ENCODE data around the gene FOXN3. TPM values are rescaled to one million over a fixed set of nuclear protein-coding genes. Genes with fewer than 3 reads are reported as not detected.
A peak's percentile ranks its signal among the peaks of the same experiment; 100 is the strongest.

FOXN3 gene
- total and polyA plus RNA-seq, 2 donors (not counting 1 experiment from before 2014, with no cell fraction given) = 27.9 to 33.3 TPM

- Histone ChIP-seq H3K4me1 (ENCODE audit: control insufficient read depth, extremely low read depth, insufficient read depth, low read length) (no peaks in the 10 kb centered on the region), H2AFZ (ENCODE audit: low read length) (no peak overlapping the region), H3K9ac (ENCODE audit: insufficient read depth, low read length) (no peak overlapping the region), H3K9me3 (ENCODE audit: control insufficient read depth, insufficient read depth, low read depth, low read length) (no peaks in the 10 kb centered on the region), H3K27ac (ENCODE audit: insufficient read depth, low read length) (no peak overlapping the region), H3K79me2 (ENCODE audit: control insufficient read depth, insufficient read depth, low read length) (no peaks in the 10 kb centered on the region), H3K36me3 (ENCODE audit: control insufficient read depth, insufficient read depth, low read length) (no peaks in the 10 kb centered on the region), H3K27me3 (ENCODE audit: control insufficient read depth, insufficient read depth, low read length) (no peaks in the 10 kb centered on the region), H3K4me2 (ENCODE audit: extremely low read depth, insufficient read depth, low read length) (no peak overlapping the region), H3K4me3 (replicated peaks in 1 of 4; ENCODE audit: control extremely low read depth in 1 of 4, insufficient read depth in 1 of 4, low read depth in 3 of 4, low read length in 4 of 4) (no peak overlapping the region), H4K20me1 (ENCODE audit: control insufficient read depth, extremely low read depth, insufficient read depth, low read length) (no peaks in the 10 kb centered on the region)
- TF ChIP-seq, protein P1, sequence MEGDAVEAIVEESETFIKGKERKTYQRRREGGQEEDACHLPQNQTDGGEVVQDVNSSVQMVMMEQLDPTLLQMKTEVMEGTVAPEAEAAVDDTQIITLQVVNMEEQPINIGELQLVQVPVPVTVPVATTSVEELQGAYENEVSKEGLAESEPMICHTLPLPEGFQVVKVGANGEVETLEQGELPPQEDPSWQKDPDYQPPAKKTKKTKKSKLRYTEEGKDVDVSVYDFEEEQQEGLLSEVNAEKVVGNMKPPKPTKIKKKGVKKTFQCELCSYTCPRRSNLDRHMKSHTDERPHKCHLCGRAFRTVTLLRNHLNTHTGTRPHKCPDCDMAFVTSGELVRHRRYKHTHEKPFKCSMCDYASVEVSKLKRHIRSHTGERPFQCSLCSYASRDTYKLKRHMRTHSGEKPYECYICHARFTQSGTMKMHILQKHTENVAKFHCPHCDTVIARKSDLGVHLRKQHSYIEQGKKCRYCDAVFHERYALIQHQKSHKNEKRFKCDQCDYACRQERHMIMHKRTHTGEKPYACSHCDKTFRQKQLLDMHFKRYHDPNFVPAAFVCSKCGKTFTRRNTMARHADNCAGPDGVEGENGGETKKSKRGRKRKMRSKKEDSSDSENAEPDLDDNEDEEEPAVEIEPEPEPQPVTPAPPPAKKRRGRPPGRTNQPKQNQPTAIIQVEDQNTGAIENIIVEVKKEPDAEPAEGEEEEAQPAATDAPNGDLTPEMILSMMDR (conservative IDR thresholded peaks at IDR 0.05 in 1 of 2, IDR thresholded peaks at IDR 0.05 in 1 of 2; ENCODE audit: low read depth in 1 of 2, low read length in 2 of 2) = no peak
- no peak for TF ChIP-seq EZH2 (IDR thresholded peaks at IDR 0.05; ENCODE audit: low read length, missing control alignments)
- peak in 1 of 2 donors; percentile 34 for DNase-seq (ENCODE audit: low read depth in 2 of 2)
Measured at GRCh38 chr14:89187501-89187900, 229.5 kb downstream of the FOXN3 start.

- H3K4me3 ChIP-seq (replicated peaks in 1 of 4; ENCODE audit: control extremely low read depth in 1 of 4, insufficient read depth in 1 of 4, low read depth in 3 of 4, low read length in 4 of 4) = no peak overlapping the region
- no peaks in the 10 kb centered on the region for H3K4me1 ChIP-seq (ENCODE audit: control insufficient read depth, extremely low read depth, insufficient read depth, low read length)
- H2AFZ ChIP-seq (ENCODE audit: low read length) = no peak overlapping the region
- H3K4me2 ChIP-seq (ENCODE audit: extremely low read depth, insufficient read depth, low read length) = no peak overlapping the region
- H4K20me1 ChIP-seq (ENCODE audit: control insufficient read depth, extremely low read depth, insufficient read depth, low read length) = no peaks in the 10 kb centered on the region
- no peaks in the 10 kb centered on the region for H3K9me3 ChIP-seq (ENCODE audit: control insufficient read depth, insufficient read depth, low read depth, low read length)
- no peaks in the 10 kb centered on the region for H3K27me3 ChIP-seq (ENCODE audit: control insufficient read depth, insufficient read depth, low read length)
- TF ChIP-seq, protein P1 (conservative IDR thresholded peaks at IDR 0.05 in 1 of 2, IDR thresholded peaks at IDR 0.05 in 1 of 2; ENCODE audit: low read depth in 1 of 2, low read length in 2 of 2) = no peak
- TF ChIP-seq EZH2 (IDR thresholded peaks at IDR 0.05; ENCODE audit: low read length, missing control alignments) = no peak
- no peaks in the 10 kb centered on the region for H3K79me2 ChIP-seq (ENCODE audit: control insufficient read depth, insufficient read depth, low read length)
- H3K36me3 ChIP-seq (ENCODE audit: control insufficient read depth, insufficient read depth, low read length) = no peaks in the 10 kb centered on the region
- peak in 1 of 2 donors; percentile 29 for DNase-seq (ENCODE audit: low read depth in 2 of 2)
- H3K27ac ChIP-seq (ENCODE audit: insufficient read depth, low read length) = no peak overlapping the region
- no peak overlapping the region for H3K9ac ChIP-seq (ENCODE audit: insufficient read depth, low read length)
Measured at GRCh38 chr14:89186856-89187376, 230.1 kb downstream of the FOXN3 start.

DNA sequence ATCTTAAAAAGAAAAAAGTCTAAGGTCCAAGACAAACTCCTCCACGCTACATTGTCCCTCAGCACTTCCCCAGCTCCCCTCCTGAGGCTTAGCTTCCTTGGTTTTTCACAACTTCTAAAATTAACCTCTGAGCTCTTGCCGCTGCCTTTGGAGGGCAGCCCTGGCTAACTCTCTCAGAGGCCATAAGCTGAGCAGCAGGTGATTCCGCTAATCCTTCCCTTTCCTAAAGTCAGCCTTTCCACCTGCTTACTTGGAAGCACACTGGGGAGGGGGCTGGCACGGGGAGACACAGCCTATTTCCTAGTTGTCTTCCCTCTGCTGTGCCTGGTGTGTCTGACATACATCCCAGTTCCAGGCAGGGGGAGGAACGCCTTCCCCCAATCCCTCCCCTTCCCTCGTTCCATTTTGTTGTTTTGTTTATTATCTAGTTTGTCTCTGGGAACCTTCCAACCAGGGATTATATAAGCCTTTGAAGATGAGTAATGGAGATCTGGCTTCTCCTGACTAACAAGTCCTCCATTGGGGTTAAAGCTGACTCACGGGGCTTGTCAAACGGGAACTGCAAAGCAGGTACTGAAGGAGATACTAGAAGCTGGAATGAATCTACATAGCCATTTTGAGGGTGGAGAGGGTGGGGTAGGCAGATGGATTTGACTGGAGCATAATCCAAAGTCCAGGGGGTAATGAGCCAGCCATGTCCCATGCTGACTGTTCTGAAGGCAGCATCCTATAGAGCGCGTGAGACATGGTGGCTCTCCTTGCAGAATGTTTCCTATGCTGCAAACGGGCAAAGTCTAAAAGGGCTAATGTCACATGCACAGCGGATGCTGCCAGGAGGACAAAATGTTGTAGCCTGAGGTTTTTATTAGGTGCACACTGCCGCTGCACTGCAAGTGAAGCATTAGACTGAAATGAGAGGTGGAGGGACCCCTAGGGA, 230.8 kb downstream of the FOXN3 start:
- H3K9ac ChIP-seq (ENCODE audit: insufficient read depth, low read length) = no peak overlapping the region
- H2AFZ ChIP-seq (ENCODE audit: low read length) = no peak overlapping the region
- H4K20me1 ChIP-seq (ENCODE audit: control insufficient read depth, extremely low read depth, insufficient read depth, low read length) = no peaks in the 10 kb centered on the region
- no peaks in the 10 kb centered on the region for H3K4me1 ChIP-seq (ENCODE audit: control insufficient read depth, extremely low read depth, insufficient read depth, low read length)
- no peaks in the 10 kb centered on the region for H3K9me3 ChIP-seq (ENCODE audit: control insufficient read depth, insufficient read depth, low read depth, low read length)
- TF ChIP-seq, protein P1 (conservative IDR thresholded peaks at IDR 0.05 in 1 of 2, IDR thresholded peaks at IDR 0.05 in 1 of 2; ENCODE audit: low read depth in 1 of 2, low read length in 2 of 2) = no peak
- TF ChIP-seq EZH2 (IDR thresholded peaks at IDR 0.05; ENCODE audit: low read length, missing control alignments) = no peak
- H3K27me3 ChIP-seq (ENCODE audit: control insufficient read depth, insufficient read depth, low read length) = no peaks in the 10 kb centered on the region
- no peaks in the 10 kb centered on the region for H3K36me3 ChIP-seq (ENCODE audit: control insufficient read depth, insufficient read depth, low read length)
- no peaks in the 10 kb centered on the region for H3K79me2 ChIP-seq (ENCODE audit: control insufficient read depth, insufficient read depth, low read length)
- H3K4me2 ChIP-seq (ENCODE audit: extremely low read depth, insufficient read depth, low read length) = no peak overlapping the region
- H3K27ac ChIP-seq (ENCODE audit: insufficient read depth, low read length) = no peak overlapping the region
- no peak overlapping the region for H3K4me3 ChIP-seq (replicated peaks in 1 of 4; ENCODE audit: control extremely low read depth in 1 of 4, insufficient read depth in 1 of 4, low read depth in 3 of 4, low read length in 4 of 4)
- peak; percentile 50 to 84 for DNase-seq (ENCODE audit: low read depth in 2 of 2)
